GM19395 (cell line): ENCODE data around the gene LY6G5B.

ENCODE experiments used
- ATAC-seq: cut with Tn5 transposase; IDR thresholded peaks from one replicate; pipeline ENCODE4 v1.9.1; 2021; ENCODE audit warnings: mild to moderate bottlenecking, moderate library complexity; ENCODE audit not compliant: unreplicated experiment

LY6G5B gene

GRCh38 chr6:31713991-31714684, 44.4 kb downstream of the LY6G5B start:
- no peak for ATAC-seq

- no peak for ATAC-seq
Observed at GRCh38 chr6:31715022-31715958, 45.5 kb downstream of the LY6G5B start, which contains the start of gene LY6G6D. TSS of gene LY6G6D (plus strand) at chr6:31715348. CDS start at chr6:31715356, 8 bp downstream.

- no peak for ATAC-seq
Observed at GRCh38 chr6:31717499-31718222, 47.9 kb downstream of the LY6G5B start.

- ATAC-seq, result no peak
Observed at GRCh38 chr6:31718265-31718664, 48.5 kb downstream of the LY6G5B start.

- no peak for ATAC-seq
Observed at GRCh38 chr6:31719001-31719400, 49.2 kb downstream of the LY6G5B start.

GRCh38 chr6:31720196-31720770, 50.5 kb downstream of the LY6G5B start:
- no peak for ATAC-seq

GRCh38 chr6:31721351-31722020, 51.7 kb downstream of the LY6G5B start, which contains the start of gene LY6G6C:
TSS of gene LY6G6C (minus strand) at chr6:31721746. CDS start at chr6:31721679, 67 bp downstream.
- no peak for ATAC-seq

- no peak for ATAC-seq
Observed at GRCh38 chr6:31722173-31722572, 52.4 kb downstream of the LY6G5B start.
